ENCODE data around the gene CACNA2D3. TPM values are rescaled to one million over a fixed set of nuclear protein-coding genes. Genes with fewer than 3 reads are reported as not detected.

Gene CACNA2D3
- total RNA-seq, 1 experiment from 2014 or later: 7.6 TPM

DNA sequence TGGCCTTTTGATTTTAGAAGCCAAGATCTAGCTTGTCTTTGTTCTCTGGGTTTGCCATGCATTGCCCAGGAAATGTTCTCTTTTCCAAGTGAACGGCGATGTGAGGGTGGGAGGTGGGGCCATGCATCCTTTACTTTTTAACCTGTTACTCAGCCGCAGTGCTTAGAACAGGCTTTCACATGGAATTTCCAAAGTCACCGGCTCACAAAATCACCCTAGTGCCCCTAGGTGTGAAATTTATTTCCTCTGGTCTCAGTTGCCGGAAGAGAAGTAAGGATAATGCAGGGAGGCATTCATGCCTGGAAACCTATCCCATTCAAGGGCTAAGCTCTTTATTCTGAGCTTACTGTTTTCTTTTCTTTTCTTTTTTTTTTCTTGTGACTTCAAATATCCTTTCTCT is 93.2 kb downstream of the CACNA2D3 start:
- no peak for DNase-seq (ENCODE audit: low spot score)

DNA sequence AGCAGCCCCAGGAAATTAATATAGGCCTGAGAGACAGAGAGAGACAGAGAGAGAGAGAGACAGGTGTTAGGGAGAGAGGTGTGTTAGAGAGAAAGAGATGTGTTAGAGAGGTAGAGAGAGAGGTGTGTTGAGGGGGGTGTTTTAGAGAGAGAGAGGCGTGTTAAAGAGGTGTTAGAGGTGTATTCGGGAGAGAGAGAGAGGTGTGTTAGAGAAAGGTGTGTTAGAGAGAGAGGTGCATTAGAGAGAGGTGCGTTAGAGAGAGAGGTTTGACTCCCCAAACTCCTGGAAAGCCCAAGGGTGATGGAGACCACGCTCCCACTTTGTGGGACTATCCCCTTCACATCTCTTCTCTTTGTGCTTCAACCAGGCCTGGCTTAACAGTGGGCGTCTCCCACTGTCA is 95.5 kb downstream of the CACNA2D3 start:
- no peak for DNase-seq (ENCODE audit: low spot score)

DNA sequence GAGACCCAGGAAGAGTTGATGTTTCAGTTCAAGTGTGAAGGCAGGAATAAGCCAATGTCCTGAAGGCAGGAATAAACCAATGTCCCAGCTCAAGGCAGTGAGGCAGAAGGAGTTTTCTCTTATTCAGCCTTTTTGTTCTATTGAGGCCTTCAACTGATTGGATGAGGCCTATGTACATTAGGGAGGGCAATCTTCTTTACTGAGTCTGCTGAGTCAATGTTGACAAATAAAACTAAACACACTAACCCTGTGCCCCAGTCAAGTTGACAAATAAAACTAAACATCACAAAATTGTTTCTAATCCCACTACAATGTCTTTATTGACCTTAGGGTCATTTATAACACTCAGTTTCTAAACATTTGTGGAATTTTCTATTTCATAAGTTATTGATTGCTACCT is 100.0 kb downstream of the CACNA2D3 start:
- no peak for DNase-seq (ENCODE audit: low spot score)

DNA sequence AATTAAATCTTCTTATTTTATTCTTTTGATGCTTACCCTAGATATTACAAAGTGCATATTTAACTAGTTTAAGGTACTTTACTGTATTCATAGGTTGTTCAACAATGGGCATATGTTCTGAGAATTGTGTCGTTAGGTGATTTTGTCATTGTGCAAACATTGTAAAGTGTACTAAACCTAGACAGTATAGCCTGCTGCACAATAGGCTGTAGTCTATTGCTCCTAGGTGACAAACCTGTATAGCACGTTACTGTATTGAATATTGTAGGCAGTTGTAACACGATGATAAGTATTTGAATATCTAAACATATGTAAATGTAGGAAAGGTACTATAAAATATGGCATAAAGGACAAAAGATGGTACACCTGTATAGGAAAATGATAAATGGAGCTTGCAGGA is 100.7 kb downstream of the CACNA2D3 start:
- no peak for DNase-seq (ENCODE audit: low spot score)

DNA sequence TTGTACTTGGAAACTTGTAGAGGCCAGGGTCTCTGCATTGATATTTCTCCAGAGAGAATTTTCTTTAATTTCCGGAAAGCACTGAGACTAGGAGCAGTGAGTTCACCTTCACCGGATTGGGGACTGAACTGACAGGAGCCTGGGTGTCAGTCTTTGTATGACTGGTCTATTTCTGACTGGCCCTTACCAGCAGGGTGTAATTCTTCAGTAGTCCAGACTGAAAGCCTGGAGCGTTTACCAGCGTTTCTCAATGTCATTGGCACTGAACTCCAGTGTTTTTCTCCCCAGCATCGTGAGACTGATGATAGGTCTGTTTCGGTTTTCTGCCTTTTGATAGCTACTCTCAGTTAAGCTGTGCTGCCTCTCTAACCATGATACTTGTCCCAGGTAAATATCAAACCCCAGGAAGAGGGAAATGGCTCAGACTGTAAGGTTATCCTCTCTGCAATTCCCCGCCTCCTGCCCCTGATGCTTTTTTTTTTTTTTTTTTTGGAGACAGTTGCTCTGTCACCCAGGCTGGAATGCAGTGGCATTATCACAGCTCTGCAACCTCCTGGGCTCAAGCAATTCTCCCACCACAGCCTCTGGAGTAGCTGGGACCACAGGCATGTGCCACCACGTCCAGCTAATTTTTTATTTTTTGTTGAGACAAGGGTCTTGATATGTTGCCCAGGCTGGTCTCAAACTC is 103.6 kb downstream of the CACNA2D3 start:
- DNase-seq (ENCODE audit: low spot score): no peak

DNA sequence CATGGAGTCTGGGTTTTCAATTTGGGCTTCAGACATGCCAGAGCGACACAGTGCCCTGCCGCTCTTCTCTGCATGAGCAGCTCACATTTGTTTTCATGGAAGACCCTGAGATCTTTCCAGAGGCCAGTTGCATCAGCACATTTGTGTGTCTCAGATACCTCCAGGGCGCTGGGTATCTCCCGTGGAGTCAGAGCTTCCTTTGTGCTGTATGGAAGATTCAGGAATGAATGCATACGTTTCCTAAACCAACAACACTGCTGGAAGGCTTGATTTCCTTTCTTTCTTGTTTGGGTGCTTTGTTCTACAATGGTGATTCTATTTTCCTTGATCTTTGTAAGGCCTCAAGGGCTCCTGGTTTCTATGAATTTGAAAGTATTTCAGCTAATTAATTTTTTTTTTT is 106.5 kb downstream of the CACNA2D3 start:
- DNase-seq (ENCODE audit: low spot score): no peak

DNA sequence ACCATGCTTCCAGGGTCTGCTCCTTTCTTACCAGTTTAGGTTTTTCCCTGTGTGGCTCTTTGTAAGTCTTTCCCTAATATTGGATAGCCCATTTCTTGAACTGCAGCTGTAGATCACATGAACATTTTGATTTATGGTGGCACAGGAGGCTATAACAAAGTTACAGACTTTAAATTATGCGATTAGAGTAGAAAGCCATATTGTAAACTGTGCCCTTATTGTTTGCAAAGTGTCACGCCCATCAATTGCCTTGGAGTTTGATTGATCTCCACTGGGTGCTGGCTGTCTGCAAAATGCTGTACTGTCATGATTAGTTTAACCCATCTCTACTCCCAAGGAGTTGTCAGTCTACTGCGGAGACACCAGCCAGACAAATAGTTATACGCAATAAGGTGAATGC is 110.3 kb downstream of the CACNA2D3 start:
- DNase-seq (ENCODE audit: low spot score): no peak

DNA sequence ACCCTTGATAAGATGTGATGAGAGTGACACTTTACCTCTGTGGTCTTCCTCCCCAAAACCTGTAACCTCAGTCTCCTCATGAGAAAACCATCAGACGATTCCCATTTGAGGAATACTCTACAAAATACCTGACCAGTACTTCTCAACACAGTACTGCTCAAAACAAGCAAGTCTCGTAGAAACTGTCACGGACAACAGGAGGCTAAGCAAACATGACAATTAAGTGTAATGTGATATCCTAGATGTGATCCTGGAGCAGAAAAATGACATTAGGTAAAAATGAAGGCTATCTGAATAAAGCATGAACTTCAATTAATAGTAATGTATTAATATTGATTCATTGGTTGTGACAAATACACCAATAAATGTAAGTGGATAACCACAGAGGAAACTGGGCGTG is 113.6 kb downstream of the CACNA2D3 start:
- DNase-seq (ENCODE audit: low spot score): no peak

DNA sequence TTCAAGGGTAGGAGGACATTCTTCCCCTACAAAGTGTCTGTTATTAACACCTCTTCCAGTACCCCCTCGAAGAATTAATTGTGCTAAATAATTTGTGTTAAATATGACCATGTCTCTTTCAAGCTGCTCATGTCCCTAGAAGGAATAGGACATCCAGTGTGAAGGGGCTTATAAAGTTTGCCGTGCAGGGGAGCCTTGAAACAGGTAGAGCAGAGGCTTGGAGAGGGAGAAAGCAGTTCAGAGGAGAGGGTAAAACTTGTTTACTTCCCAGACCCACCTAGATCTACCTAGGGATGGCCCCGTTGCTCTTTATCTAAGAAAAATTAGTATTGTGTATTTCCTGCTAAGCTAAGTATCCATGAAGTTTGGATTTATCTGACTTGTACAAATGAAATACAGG is 114.8 kb downstream of the CACNA2D3 start:
- DNase-seq (ENCODE audit: low spot score): no peak

DNA sequence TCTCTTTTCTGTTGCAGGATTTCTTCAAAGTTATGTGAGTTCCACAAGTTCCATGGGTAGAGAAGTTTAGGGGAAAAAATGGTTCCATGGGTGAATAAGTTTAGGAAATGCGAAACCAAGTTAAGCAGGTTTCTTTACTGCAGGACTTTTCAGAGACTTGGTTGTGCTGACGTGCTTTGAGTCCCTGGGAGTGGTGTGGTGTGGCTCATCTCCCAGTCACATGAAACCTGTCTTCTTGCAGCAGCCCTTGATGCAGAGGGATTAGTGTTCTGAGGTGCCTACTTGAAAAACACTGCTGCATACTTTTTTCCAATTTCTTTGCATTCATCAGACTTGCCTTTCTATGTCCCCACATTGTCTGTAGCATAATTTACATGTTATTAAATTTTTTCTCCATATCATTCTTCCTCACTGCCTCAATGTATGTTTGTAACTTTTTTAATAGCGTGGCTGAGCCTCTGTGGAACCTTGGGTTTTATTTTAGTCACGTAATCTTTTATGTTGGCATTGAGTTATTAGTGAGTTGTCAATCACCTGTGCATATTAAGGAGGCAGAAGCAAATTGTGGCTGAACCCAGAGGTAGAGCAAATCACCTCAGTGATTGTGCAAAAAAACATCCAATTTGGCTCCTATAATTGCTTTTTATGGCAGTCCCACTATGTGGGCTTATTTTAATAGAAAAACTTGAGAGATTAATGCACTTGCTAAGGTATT is 115.6 kb downstream of the CACNA2D3 start:
- DNase-seq (ENCODE audit: low spot score): no peak

DNA sequence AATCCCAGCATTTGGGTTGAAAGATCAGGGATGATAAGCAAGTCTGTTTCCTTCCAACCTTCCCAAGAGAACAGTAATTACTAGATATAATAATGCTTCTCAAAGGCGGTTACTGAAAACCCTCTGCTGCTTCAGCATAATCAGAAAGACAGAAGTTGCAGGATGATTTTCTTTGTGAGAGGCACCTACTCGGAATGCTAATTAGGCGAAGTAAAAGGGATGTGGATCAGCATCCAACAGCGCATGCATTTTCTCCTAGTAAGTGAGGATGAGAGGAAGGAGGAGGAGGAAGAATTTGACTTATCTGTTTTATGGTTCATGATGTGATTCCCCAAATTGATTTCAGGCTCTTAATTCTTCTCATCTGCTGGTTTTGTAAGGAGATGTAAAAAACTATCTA is 118.0 kb downstream of the CACNA2D3 start:
- no peak for DNase-seq (ENCODE audit: low spot score)

DNA sequence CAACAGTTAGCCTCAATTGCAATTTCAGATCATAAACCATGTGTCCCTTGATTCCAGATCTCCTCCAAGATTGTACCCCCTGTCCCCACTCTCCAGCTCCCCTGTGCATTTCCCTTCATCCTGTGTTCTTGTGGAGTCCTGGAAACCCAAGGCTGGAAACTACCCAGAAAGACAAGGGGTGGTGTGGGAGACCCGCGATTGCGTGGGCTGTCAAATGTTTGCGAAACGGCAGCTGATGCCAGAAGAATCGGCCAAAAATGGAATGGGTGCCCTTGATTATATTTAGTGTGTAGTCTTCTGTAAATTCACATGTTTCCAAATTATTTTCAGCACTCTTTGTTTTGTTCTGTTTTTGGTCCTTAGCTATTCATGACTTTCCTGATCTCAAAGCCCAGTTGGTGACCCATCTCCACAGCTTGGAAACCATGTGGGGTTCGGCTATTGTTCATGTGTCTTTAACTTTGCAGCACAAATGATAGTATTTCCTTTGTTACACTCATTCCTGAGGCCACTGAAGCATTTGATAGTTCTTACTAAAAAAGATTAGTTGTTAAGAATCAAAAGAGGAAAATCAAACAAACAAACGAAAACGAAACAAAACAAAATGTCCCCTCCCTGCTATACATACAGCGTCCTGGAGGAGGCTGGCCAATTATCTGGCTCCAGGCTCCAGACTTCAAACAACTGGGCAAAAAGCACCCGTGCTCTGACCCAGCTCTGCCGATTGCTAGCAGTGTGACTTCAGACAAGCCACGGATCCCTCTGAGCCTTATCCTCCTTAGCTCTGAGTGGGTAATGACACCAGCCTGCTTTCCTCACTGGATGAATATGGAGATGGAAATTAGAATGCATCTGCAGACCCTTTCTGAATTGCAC is 120.9 kb downstream of the CACNA2D3 start:
- DNase-seq (ENCODE audit: low spot score): peak; percentile 64

DNA sequence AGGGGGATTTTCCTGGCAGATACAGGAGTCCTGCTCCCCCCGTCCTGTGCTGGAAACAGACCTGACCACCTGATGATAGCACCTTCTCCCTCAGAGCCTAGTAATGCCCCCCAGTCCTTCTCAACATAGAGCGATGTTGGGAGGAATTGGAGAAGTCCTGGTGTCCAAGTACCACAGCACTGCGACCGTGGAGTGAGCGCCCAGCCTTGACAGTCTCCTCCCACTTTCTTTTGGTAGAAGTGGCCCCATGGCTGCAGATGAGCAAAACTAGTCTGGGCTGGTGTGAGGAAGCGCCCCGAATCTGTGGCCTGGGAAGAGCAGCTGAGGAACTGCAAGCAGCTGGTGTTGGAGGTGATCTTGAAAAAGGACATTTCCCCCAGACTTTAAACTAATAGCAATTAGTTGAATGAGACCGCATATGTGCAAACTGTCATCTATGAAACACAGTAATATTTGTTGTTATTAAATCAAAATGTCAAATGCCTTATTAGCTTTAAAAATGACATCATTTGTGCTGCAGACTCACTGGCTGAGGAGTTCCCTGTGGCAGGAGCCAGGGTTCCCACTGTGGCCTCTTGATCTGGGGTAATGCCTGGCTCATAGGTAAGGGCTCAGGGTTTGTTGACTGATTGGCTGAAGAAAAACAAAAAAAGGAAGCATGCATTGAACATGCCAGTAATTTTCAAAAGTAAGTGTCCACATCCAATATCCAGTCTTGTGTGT is 121.8 kb downstream of the CACNA2D3 start:
- no peak for DNase-seq (ENCODE audit: low spot score)

DNA sequence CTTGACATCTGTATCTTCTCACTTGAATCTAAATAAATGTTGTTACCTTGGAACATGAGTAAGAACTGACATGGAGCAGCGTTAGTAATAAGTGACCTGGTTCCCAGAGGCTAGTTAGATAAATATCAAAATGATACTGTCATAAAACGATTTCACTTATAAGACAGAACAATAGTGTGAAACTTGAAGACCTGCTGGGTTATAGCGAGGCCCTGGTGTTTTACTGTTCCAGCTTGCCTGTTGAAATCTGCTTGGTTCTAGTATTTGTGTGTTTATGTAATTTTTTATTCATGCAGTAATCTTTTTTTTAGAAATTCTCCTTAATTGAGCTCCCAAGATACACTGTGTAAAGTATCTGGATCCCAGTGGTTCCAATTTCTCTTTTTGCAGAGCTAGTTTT is 129.4 kb downstream of the CACNA2D3 start:
- no peak for DNase-seq (ENCODE audit: low spot score)

DNA sequence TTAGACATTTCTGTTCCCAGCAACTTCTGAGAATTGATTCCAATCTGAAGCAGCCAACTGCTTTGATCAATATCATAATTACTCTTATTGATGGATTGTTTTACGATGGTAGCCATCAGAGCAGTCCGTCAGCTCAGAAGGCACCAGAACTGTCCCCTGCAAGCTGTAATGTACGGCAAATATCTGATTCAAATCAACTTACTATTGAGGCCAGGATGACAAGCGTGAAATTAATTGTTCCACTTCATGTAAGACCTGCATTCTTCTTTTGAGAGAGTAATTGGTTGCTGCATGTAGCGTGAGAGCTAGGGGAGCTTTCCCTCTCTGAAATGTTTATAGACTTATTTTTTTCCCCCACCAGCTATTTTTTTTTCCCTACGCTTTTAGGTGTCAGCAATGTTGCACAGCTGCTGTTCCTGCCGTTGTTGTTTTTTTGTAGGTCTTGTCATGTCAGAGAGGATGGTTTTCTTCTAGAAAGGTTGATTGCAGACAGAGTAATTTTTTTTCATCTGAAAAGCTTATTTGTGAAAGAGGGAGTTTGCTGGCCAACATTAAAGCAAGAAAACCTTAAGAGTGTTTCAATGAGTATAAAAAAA is 134.9 kb downstream of the CACNA2D3 start:
- DNase-seq (ENCODE audit: low spot score): no peak

DNA sequence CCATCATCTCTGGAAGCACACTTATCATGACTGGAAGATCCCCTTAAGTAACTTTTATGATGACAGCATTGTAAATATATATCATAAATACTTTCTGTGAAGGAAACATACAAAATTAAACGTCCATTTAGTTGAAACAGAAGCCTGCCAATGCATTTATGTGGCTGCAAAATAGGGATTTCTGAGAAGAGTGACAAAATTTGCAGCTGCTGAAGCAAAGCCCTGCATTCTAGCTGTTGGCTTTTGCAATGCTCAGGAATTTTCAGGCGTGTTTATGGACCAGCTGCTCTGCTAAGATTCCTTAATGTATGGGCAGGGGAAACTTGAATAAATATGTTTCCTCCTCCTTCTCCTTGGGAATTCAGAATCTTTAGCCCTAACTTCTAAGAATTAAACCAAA is 137.3 kb downstream of the CACNA2D3 start:
- no peak for DNase-seq (ENCODE audit: low spot score)

DNA sequence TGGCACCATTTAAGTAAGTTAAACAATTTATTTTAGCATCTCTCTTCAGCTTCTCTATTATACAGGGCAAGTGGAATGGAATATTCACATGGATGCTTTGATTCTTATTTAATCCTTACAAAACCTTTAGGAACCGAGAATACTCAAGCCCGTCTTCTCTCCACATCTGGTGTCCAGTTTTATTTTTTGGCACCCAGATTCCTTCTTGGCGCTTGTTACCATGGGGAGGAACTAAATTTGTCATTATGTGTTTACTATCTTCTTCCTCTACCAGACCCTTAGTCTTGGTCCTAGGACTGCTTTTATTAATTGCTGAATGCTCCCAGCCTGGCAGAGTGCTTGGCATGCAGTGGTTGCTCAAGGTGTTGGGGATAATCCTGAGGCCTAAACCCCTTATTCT is 138.8 kb downstream of the CACNA2D3 start:
- DNase-seq (ENCODE audit: low spot score): no peak

DNA sequence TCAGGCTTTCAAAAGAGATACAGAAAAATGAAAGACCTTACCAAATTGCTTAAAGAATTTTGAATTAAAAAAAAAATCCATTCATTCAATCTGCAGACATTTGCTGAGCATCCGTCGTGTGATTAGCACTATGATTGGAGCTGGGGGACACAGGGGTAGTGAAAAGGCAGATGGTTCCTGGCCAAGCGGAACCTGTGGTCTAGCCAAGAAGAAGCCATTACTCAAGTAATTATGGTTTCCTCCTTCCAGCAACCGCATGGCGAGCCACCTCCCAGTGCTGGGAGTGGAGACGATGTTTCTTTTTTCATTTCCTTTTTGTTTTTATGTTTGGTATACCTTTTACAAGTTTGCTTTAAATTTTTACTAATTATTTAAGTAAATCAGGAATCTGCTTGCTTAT is 140.2 kb downstream of the CACNA2D3 start:
- DNase-seq (ENCODE audit: low spot score): no peak

DNA sequence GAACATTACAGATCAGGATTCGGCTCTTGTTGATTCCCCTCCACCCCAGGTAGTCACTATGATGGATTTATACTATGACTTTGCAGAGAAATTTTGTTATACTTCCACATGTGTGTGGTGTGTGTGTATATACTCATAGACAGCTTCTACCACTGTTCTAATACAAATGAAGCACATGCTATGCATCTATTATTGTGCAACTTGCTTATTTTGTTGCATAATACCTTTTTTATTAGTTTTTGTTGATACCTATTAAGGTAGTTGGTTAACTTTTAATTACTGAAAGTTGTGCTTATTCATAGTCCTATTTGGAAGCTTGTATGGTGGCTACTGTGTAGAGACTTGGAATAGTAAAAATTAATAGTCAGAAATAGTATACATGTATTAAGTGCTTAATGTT is 140.6 kb downstream of the CACNA2D3 start:
- DNase-seq (ENCODE audit: low spot score): no peak

DNA sequence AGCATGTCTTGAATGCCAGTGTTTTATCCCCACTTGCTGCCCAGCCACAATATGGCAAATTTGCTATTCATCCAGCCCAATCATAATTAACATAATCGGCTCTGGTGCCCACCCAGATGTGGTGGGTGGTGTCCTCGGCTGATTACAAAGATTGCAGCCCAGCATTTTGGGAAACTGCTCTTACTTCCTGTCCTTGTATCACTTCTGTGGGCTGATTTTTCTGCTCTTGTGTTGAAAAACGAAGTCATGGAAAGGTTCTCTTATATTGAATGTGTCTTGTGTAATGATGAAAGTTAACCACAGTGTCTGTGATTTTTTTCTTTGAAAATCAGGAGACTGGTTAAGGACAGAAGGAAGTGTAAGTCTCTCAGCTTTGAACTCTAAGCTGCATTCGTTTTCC is 141.7 kb downstream of the CACNA2D3 start:
- DNase-seq (ENCODE audit: low spot score): no peak

DNA sequence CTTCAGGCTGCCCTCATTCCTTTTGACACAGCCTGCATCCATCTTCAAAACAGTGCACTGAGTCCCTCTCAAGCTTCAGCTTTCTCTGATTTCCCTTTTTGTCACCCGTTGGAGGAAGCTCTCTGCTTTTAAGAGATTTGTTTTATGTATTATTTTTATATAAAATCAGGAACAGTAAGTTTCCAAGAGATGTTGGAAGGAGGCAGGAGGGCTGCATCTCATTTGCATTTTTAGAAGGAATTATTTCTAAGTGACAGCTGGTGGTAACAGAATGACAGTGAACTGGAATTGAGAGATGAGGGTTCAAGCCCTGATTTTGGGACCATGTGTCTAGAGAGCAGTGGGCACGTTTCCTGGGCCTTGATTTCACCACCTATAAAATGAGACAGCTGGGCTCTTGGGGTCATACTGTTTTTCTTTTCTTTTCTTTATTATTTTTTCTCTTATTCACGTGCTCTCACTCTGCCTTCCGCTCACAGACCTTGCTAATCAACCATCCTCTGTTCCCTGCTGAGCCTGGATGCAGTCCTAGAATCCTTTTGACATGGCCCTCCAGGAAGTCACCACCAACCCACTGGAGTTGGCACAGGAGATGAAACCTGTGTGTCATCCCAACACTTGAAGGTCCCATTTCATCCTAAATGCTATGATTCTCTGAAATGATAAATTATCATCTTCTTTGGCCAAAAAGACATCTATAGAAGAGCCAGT is 148.6 kb downstream of the CACNA2D3 start:
- no peak for DNase-seq (ENCODE audit: low spot score)

All from A172 (cell line).